ENCODE data around the gene SMARCA4.
"Not testable (repeated sequence)": the region's sequence is repeated elsewhere in the genome, so short reads cannot be mapped to it uniquely, and the experiment has no call there.

SMARCA4 gene

DNA sequence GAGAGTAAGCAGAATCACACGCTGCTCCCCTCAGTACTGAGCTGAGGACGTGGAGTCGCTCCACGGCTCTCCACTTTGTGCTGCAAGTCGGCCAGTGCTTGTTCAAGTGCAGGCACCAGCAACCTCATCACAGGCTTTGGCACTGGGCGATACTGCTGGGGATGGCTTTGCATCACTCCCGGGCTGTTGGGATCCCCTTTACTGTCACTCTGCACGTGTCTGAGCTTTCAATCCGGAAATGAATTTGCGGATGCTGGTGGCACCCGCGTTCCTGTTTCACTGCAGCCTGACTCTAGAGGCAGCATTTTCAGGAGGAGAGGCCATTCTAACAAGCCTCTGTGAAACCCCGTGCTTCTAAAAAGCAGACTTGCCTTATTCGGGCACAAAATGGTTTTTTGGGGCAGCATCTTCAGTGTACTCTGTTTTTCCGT is 19.1 kb downstream of the SMARCA4 start:
- DNase-seq (ENCODE audit: low spot score), result peak; percentile 38

DNA sequence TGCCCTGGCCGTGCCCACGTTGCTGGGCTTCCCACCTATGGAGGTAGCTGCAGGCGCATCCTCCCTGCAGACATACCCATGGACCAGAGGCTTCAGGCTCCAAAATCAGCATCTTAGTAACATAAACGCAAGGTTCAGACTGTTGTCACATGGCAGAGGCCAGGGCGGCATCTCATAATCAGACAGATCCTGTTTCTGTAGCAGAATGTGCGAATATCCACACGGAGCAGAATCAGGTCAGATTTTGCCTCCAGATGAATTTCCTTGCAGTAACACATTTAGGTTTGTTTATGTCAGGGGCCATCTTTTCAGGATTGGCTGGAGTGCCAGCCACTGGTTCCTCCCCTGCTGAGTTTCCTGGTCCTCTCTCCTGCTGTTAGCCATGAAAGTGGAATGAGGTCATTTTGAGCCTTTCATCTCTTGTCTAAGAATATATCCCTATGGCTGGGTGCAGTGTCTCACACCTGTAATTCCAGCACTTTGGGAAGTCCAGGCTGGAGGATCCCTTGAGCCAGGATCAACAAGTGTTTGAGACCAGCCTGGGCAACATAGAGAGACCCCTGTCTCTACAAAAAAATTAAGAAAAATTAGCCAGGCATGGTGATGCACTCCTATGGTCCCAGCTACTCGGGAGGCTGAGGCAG is 20.5 kb downstream of the SMARCA4 start:
- DNase-seq (ENCODE audit: low spot score), result no peak

DNA sequence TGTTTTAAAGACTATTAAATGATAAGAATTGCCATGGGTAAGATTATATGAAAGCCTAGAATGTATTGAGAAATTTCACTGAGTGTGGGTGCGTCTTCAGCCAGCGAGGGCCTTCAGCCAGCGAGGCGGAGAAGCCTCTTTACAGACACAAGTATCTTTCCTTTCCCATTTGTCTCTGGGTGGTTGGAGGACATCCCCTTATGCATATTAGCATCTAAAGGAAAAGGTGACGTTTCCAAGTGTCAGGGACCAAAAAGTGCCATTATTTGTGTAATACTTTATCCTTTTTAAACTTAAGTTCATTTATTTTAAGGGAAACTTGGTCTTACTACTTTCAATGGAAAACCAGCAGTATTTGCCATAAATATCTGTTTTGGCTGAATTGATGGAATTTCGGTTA is 22.2 kb downstream of the SMARCA4 start:
- no peak for DNase-seq (ENCODE audit: low spot score)

DNA sequence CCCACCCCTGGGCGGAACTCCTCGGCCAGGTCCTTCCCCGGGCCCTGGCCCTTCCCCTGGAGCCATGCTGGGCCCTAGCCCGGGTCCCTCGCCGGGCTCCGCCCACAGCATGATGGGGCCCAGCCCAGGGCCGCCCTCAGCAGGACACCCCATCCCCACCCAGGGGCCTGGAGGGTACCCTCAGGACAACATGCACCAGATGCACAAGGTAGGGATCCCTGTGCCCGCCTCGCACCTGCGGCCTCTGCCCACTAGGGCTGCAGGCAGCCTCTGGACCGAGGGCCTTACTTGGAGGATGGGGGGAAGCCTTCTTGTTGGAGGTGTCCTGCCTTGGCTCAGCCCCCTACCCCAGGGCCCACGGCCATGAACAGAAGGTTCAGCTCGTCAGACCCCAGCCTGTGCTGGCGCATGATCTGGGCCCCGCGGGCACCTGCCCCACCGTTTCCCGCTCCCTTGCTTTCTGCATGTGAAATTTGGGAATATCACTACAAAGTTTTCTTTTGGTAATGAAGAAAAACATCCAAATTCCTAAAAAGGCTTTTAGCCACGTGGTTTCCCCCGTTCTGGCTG is 23.4 kb downstream of the SMARCA4 start:
- no peak for DNase-seq (ENCODE audit: low spot score)

DNA sequence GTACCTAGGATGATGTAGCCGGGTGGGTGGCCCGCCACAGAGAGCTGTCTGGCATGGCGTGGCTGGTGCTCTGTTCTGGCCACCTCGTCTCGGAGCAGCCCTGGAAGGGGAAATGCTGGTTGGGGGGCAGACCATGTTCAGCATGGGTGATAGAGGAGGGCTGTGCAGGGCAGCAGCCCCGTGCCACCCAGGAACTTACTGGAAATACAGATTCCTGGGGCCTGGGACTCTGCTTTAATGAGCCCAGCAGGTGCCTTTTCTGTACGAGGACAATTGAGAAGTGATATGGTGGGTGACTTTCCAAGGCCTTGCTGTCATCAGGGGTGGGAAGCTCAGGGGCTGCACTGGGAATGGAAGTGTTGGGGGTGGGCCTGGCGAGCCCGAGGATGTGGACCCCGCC is 24.7 kb downstream of the SMARCA4 start:
- no peak for DNase-seq (ENCODE audit: low spot score)

DNA sequence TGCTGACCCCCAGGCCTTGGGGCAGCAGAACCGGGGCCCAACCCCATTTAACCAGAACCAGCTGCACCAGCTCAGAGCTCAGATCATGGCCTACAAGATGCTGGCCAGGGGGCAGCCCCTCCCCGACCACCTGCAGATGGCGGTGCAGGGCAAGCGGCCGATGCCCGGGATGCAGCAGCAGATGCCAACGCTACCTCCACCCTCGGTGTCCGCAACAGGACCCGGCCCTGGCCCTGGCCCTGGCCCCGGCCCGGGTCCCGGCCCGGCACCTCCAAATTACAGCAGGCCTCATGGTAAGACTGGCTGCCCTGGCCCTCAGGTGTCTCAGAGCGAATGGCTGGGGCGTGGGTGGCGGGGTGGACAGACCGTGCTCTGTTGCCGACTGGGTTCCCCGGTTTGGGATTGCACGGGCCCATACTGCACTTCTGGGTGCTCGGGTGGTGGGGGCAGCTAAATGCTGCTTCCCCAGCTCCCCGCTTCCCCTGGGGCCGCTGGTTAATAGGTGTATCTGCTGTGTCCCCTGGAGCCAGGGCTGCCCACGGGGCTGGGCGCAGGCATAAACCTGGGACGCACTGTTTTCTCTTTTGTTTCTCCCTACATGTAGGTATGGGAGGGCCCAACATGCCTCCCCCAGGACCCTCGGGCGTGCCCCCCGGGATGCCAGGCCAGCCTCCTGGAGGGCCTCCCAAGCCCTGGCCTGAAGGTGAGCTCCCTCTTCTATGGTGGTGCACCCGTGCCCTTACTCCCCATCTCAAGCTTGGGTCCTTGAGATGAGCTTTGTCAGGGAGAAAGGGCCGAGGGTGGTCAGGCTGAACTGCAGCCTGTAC is 25.7 kb downstream of the SMARCA4 start:
- no peak for DNase-seq (ENCODE audit: low spot score)

DNA sequence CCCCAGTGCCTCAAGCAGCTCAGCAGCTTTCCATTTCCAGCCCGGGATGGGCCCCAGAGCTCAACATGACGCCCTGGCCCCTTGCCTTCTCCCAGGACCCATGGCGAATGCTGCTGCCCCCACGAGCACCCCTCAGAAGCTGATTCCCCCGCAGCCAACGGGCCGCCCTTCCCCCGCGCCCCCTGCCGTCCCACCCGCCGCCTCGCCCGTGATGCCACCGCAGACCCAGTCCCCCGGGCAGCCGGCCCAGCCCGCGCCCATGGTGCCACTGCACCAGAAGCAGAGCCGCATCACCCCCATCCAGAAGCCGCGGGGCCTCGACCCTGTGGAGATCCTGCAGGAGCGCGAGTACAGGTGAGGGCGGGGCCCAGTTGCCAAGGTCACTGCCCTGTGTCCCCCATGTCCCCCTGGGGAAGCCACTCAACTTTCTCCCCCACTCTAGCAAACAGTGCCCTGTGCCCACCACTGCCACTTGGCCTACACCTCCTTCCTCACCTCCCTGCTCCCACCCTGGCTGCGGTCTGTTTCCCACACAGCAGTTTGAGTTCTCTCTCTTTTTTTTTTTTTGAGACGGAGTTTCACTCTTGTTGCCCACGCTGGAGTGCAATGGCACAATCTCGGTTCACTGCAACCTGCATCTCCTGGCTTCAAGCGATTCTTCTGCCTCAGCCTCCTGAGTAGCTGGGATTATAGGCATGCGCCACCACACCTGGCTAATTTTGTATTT is 26.9 kb downstream of the SMARCA4 start:
- DNase-seq (ENCODE audit: low spot score), result no peak

DNA sequence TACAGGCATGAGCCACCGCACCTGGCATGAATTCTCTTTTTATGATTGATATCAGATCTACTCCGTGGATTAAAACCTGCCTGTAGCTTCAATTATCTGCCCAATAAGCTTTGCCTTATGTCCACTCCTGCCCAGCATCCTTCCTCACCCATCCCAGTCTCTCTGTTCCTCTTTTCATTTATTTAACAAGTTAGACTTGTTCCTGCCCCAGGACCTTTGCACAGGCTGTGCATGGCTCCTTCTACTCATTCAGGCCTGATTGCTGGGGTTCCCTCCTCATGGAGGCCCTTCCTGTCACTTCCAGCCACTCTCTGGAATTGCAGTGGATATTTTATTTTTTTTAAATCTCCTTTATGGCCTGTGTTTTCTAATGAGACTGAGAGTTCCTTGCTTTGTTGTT is 27.6 kb downstream of the SMARCA4 start:
- no peak for DNase-seq (ENCODE audit: low spot score)

DNA sequence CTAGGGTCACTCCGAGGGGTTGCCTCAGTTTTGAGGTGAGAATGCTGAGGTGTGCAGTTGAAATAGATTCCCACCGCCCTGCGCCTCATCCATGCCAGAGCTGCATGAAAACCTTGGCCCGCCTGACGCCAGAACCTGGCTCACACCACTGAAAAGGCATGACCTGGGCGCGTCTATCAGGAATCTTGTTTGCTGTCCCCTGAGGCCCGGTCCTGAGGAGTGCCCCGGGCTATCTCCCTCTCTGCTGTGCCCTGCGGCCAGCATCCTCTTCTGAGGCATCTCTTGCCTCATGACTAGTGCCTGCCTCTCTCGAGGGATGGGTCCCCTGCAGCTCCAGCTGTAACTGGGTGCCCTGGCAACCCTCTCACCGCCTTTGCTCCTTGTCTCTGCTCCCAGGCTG is 28.1 kb downstream of the SMARCA4 start:
- DNase-seq (ENCODE audit: low spot score), result no peak

DNA sequence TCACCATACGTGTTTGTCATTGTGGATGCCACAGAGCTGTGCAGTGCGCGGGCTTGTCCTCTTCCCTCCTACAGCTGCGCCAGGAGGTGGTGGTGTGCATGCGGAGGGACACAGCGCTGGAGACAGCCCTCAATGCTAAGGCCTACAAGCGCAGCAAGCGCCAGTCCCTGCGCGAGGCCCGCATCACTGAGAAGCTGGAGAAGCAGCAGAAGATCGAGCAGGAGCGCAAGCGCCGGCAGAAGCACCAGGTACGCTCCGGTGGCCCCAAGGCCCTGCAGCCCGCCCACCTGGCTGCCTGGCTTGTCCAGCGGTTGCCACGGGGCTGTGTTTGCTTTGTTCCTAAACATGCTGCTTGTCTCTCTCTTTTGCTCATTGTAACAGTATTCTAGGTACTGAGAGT is 30.2 kb downstream of the SMARCA4 start:
- no peak for DNase-seq (ENCODE audit: low spot score)

DNA sequence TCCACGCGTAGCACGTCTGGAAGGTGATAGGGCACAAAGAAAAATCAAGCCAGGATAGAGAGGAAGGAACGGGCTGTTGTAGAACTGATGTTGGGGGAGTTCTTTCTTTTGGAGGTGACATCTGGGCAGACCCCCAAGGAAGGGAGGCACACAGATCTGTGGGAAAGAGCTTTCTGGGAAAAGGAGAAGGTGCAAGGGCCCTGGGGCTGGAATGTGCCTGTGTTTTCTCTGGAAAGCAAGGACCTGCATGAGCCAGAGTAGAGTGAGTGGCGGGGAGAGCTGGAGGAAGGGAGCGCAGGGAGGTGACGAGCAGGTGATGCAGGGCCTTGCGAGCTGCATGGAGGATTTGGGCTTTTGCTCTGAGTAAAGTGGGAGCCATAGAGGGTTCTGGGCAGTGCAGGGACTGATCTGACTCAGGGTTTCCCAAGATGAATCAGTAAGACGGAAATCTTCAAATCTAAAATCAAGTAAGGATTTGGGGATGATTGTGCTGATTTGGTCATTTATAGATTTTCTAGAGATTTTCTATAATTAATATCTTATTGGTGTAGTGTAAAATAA is 30.8 kb downstream of the SMARCA4 start:
- no peak for DNase-seq (ENCODE audit: low spot score)

DNA sequence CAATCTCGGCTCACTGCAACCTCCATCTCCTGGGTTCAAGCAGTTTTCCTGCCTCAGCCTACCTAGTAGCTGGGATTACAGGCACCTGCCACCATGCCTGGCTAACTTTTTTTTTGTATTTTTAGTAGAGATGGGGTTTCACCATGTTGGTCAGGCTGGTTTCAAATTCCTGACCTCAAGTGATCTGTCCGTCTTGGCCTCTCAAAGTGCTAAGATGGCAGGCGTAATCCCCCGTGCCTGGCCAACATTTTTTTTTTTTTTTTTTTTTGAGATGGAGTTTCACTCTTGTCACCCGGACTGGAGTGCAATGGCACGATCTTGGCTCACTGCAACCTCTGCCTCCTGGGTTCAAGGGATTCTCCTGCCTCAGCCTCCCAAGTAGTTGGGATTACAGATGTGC is 31.3 kb downstream of the SMARCA4 start:
- DNase-seq (ENCODE audit: low spot score), result not testable (repeated sequence)

DNA sequence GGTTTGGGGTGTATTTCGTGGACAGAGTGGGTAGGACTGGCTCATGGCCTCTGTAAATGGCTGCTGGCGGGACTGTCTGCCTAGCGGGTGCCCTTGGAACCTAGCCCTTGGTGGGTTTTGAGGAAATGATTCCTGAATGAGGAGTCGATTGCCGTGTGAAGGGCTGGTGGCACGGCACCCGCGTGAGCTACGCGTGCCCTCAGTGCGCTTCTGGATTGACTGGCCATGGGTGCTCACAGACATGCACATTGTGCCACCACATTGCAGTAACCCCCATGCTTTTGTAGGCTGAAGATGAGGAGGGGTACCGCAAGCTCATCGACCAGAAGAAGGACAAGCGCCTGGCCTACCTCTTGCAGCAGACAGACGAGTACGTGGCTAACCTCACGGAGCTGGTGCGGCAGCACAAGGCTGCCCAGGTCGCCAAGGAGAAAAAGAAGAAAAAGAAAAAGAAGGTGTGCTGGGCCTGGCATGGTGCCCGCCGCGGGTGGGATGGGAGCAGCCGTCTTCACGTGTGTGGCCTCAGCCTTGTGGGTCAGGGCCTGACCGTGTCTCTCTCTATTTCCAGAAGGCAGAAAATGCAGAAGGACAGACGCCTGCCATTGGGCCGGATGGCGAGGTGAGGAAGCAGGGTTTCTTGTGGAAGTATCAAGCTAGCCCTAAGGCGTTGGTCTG is 35.2 kb downstream of the SMARCA4 start:
- no peak for DNase-seq (ENCODE audit: low spot score)

DNA sequence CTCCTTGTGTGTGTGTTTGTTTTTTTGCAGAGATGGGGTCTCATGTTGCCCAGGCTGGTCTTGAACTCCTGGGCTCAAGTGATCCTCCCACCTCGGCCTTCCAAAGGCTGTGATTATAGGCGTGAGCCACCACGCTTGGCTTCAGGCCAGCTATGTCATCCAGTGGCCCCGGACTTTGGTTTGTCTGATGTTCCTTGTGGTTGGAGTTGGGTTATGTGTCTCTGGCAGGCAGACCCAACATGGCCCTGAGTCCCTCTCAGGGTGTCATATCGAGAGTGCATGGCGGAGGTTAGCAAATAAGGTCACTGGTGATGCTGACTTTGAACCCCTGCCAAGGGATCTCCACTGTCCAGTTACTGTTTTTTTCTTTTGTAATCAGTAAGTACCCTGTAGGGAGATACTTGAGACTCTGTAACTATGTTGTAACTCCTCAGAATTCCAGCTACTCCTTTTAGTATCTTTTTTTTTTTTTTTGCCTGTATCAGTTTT is 37.3 kb downstream of the SMARCA4 start:
- no peak for DNase-seq (ENCODE audit: low spot score)

DNA sequence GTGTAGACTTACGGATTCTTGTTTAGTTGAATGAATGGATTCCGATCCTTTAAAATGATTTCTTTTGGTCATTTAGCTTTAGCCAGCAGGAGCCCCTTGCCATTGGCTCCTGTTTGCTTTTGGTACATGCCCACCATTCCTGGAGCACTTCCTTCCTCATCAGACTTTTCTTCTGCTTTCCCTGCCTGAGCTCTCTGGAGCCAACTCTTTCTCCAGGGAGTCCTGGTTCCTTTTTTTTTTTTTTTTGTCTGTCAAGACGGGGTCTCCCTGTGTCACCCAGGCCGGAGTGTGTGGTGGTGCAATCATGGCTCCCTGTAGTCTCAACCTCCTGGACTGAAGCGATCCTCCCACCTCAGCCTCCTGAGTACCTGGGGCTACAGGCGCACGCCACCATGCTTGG is 37.8 kb downstream of the SMARCA4 start:
- DNase-seq (ENCODE audit: low spot score), result no peak

DNA sequence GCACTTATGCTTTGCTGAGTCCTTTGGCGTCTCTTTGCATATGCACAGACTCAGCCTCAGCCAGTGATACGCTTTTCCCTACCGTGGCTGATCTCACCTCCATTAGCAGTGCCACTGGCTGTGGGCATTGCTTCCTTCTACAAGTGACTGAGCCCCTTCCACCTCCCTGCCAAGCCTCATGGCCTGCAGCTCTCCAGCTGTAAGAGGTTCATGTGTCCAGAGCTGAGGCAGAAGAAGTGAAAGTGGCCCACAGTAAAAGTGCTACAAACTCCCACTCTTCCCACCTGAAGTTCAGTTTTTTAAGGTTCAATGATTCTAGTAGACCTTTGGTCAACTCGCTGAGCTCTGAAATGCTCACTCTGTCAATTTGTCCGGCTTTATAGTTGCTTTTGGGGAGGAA is 44.7 kb downstream of the SMARCA4 start:
- DNase-seq (ENCODE audit: low spot score), result no peak

DNA sequence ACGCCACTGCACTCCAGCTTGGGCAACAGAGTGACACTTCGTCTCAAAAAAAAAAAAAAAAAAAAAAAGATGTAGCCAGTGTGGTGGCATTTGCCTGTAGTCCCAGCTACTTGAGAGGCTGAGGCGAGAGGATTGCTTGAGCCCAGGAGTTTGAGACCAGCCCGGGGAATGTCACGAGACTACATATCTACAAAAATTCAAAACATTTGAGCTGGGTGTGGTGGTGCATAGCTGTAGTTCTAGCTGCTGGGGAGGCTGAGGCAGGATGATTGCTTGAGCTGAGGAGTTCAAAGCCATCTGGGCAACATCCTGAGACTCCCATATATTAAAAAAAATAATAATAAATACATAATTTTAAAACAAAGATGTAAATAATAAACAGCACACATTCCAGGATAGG is 46.6 kb downstream of the SMARCA4 start:
- DNase-seq (ENCODE audit: low spot score), result no peak

DNA sequence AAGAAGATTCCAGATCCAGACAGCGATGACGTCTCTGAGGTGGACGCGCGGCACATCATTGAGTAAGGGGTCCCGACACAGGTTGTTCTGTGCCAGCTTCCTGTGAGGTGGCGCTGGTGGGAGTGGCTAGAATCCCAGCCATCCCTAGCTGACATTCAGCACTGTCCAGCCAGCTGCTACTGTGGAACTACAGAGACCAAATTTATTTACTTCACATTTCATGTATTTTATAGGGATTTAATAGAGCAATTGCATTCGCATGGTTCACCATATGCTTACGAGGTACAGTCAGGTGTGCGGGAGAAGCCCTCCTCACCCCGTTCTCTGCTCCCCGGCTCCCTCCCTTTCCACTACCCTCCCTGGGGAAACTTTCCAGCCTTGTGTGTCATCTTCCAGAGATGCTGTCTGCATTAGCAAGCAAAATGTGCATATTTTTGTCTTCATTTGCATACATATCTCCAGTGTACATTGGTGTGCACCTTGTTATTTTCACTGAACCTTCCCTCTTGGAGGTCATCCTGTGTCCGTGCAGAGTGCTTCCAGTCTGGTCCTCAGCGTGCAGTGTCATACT is 47.2 kb downstream of the SMARCA4 start:
- DNase-seq (ENCODE audit: low spot score), result no peak

DNA sequence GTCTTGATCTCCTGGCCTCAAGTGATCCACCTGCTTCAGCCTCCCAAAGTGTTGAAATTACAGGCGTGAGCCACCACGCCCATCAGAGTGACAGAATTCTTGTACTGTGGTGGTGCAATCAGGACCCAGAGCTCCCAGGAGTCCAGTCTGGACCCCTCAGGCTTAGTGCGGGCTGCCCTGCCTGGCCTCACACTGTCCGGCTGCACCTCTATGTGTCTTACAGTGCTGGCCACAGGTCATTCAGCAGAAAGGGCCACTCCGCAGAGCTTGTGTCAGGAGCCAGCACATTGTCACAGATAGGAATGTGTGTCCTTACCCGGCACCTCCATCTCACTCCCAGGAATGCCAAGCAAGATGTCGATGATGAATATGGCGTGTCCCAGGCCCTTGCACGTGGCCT is 49.2 kb downstream of the SMARCA4 start:
- no peak for DNase-seq (ENCODE audit: low spot score)

DNA sequence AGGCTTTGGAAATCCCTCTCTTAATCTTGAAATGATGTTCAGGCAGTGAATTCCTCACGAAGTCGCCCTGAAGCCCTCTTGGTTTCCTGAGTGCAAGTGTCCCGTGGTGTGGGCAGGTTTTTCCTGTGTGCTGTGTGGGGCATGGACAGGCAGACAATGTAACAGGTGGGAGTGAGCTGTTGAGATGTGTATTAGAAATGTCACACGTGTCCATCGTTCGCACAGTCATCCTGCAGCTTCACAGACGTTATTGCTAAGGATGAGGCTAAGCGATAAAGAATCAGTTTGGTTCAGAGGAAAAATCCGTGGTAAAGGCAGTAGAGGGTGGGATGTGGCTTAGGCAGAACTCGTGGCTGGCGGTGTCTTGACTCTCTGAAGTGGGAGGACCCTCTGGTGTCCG is 51.7 kb downstream of the SMARCA4 start:
- DNase-seq (ENCODE audit: low spot score), result no peak

DNA sequence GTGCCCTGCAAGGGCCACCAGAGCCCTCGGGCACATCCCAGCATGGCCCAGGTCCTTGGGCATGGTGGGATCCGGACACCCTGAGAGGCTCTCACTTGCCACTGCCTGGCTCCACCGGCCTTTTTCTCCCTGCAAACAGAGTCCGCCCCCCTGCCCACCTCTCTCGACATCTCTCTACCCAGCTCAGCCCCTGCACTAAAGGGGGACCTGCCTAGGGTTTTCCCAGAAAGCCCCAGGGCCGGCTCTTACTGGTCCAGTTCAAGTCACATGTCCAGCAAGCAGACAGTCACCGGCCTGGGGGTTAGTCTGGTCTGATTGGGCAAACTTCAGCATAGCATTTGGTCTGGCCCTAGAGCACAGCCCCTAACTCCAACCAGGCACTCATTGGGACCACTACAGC is 52.9 kb downstream of the SMARCA4 start:
- no peak for DNase-seq (ENCODE audit: low spot score)
